CD4-positive, alpha-beta T cell treated with Interleukin-12 subunit alpha and Interleukin-12 subunit beta, for 1 hour (primary cell): Measurements from ENCODE around the gene UFD1.

Experiments
- DNase-seq: peaks from one replicate; pipeline ENCODE4 v3.0.0-alpha.2; 2020

Gene UFD1

DNA sequence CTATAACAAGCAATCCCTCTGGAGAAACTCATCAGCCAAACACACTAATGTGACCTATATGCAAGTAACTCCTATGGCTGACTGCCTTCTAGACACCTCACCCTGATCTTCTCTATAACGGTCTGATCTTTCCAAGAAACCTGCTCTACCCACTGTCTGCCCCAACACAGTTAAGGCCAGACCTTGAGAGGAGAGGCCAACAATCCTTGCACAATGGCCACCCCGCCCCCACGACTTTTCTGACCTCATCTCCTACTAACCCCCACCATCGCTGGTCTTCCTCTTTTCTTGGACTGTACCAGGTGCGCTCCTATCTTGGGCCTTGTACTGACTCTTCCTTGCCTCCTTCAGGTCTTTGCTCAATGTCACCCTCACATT is 59.9 kb downstream of the UFD1 start:
- DNase-seq, result no peak

DNA sequence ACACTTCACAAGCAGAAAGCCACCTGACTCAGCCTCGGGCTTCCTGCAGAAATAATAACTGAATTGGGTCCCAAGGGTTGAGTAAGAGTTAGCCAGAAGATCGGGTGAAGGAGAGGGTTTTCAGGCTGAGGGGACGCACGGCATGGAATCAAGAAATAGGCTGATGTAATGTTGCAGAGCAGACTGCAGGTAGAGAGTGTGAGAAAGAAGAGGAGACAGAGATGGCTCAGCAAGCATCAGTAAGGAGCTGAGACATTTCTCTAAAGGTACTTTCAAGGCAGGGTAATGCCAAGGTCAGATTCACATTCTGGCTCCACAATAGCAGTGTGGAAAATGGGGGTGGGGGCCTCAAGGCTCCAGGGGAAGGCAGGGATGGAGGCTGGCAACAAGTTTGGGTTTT is 66.1 kb downstream of the UFD1 start:
- DNase-seq, result no peak

DNA sequence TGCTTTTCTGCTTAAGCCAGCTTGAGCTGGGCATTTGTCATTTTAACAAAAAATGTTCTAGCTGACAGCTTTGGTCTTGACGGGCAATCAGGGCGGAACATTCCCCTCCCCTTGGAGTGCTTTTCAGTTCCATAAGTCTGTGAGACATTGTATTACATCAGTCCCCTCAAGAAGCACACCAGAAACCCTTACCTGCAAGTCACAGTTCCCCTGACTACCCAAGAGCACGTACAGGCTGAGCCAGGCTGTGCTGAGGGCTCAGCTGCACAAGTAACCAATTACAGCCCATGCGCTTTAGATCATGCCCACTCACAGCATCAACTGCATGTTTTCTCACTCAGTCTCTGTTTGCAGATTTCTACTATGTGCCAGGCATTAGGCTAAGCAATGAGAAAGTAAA is 66.5 kb downstream of the UFD1 start:
- DNase-seq, result no peak

DNA sequence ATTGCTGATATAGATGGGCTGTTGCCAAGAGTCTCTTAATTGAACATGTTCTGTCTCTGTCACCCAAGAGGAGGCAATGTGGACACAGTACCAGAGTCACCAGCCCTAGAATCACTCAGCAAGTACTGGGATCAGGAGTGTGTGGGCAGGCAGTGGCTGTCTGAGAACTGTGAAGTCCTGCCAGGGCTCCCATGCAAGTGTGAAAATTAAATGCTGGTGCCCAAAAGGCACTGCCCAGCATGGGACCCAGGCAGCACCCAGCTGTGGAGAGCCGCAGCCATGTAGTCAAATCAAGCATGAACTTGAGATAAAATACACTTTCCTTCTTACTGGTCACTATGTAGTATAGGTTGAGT is 67.3 kb downstream of the UFD1 start:
- no peak for DNase-seq

DNA sequence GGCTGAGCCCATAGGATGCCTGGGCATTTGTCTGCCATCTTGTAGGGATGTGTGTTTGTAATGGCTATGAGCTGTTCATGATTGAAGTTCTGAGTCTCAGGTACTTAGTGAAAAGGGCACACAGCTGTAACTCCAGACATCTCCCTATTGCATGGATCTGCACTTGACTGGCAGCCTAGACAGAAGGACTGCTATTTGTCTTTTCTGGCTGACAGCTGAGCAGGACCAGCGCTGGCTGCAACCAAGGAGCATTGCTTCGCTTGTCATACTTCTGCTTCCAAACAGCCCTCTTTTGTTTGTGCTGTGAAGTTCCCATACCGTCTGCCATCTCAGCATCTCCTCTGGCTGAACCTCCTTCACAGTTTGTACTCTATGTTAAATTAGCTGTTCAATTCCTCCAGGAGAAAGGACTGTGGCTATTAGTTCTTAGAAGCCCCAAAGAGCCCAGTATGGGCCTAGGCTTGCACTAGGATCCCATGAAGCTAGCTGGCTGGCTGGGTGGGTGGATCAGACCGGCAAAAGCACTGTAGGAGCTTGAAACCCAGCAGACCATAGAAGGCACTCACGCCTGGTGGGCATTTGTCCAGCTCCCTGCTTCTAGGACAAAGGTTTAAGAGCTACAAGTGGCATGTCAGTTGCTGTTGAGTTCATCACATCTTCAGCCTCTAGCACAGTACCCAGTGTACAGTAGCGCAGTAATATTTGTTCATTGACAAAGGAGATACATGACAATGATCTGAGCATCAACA is 67.9 kb downstream of the UFD1 start:
- DNase-seq, result no peak

DNA sequence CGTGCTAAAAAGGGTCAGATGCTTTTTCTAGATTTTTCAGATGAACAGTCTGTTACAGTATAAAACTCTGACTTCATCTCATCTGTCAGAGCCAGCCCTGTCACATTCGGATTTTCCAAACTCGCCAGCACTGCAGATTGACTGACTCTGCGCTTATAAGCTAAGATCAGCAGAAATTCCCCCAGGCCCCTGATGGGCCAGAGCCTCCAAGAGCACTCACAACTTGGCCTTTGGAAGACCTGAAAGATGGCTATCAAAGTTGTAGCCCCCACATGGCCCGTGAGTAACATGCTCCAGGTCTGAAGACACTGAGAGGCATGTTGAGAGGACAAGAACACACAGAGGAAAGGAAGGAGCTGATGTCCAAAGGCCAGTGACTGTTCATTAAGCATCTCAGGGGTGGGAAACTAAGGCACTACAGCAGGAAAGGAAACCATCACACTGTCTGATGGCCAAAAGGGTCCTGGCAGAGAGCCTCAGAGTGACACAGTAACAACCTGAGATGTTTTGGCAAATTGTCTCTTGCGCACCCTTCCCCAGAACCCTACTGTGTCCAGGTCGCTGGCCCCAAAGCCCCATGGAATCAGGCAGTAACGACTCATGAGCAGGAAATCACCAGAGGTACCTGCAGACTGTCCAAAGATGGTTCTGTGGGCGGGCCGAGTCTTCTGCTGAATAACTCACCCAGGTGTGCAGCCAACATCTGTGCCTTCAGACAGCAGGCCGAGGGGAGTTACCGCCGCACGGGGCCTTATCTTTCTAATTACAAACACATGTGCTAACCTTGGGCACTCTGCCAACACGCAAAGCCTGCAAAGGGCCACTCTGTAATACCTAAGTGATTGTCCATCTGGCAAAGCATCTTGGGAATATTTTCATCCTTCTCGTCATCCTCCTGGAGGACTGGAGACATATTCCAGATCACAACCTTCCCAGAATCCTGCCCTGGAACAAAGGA is 71.1 kb downstream of the UFD1 start:
- no peak for DNase-seq

DNA sequence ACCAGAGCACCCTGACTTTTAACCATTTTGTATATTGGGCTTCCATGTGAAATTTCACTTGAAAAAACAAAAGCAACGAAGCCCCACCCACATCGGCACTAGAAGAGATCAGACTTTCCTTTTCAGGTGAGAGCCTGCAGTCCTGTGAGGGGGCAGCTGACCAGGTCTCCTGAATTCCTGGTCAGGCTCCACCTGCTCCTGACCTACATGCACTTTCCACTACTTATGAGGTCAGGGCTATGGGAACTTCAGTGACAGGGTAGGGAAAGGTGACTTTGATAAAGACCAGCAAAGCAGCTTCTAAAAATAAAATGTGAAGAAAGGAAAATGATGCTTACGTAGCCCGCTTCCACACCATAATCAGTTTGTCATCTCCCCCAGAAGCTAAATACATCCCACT is 72.1 kb downstream of the UFD1 start:
- no peak for DNase-seq

DNA sequence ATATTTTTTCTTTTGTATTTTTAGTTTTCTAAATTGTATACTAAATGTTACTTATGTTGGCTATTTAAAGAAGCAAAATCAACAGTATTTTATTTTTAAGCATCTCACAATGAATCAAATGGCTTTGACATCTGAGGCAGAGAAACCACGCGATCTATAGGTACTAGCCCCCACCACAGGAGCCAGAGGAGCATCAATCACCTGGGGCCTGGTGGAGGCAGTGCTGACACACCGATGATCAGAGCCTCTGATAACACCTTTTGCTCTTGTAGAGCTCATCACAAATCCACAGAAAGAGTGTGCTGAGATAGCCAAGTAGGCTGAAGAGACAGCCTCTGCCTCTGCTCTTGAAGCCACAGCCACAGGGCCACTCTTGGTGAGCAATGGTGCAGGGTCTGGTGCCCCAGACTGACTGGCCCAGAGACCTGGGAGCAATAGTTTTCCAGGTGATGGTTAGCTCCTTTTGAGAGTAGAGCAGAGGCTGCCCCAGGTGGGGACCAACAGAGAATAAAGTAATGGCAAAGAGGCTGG is 72.6 kb downstream of the UFD1 start:
- no peak for DNase-seq

DNA sequence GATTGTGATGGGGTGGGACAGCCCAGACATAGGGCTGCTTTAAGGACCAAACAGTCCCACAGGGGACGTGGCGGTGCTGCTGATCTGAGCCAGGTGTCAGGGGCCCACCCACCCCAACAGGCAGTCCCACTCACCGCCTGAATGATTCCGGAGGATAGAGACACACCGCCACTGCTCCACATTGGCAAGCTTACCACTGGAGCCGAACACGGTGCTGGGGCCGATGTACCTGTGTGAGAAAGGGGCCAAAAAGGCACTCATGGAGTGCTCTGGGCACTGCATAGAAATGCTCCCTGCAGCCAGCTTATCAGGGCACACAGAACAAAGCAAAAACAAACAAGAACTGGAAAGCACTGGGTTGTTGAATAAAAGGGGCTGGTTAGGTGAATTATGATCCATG is 73.3 kb downstream of the UFD1 start:
- DNase-seq, result no peak

DNA sequence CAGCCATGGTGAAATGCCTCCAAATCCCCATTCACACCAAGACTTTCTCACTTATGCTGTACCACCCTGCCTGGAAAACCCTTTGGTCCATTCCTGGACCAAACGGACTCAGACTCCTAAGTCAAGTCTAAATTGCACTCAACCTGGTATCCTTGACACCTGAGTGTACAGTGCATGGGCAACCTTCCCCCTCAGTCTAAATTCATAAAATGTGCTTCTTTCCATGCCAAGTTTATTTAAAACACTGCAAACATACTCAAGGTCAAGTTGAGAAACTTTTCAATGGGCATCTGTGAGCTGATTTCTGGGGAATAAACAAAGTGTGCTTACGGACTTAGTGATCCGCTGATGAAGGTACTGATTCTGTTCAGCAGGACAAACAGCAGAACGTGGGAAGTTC is 73.9 kb downstream of the UFD1 start:
- no peak for DNase-seq

DNA sequence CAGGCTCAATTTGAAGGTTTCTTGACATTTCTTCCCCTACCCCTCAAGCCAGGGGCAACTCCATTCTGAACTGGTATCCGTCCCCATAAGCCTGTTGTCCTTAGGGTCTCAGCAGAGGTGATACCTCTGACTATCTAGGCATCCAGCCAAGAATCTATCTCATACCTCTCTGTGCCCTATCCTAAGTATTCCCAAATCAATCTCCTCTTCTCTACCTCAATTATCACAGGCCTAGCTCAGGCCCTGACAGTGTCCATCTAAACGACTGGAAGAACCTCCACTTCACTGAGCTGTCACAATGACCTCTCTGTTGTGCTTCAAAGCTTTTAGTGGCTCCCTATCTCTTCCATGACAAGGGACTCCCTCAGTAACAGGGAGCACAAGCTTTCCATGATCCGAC is 74.3 kb downstream of the UFD1 start:
- DNase-seq, result no peak

DNA sequence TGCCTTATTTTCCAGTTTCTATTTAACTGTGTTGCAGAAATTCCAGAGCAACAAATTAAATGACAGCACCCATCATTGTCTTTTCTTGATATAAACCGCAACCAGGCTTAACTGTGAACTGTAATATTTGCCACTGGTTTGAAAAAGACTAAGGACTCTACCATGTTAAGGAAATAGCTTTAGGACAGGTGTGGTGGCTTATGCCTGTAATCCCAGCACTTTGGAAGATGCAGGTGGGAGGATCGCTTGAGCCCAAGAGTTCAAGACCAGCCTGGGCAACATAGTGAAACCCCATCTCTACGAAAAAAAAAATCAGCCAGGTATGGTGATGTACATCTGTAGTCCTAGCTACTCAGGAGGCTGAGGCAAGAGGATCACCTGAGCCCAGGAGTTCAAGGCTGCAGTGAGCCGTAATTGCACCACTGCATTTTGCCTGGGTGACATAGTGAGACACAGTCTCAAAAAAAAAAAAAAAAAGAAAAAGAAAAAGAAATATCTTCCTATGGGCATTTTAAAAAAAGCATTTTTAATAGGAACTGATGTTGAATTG is 76.3 kb downstream of the UFD1 start:
- DNase-seq, result no peak

DNA sequence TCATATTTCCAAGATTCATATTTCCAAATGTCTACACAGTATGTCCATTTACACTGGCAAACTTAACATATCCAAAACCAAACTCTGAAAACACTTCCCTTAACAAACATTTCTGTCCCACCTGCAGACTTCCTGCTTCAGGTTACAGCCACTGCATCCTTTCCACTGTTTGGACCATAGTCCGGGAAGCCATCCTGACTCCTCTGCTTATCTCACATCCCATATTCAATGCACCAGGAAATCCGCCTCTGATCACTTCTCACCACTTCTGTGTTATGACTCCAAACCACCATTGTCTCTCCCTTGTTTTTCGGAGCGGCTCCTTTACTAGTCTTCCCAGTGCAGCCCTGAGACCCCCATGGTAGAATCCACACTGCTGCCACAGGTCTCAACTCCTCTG is 77.5 kb downstream of the UFD1 start:
- DNase-seq, result no peak

DNA sequence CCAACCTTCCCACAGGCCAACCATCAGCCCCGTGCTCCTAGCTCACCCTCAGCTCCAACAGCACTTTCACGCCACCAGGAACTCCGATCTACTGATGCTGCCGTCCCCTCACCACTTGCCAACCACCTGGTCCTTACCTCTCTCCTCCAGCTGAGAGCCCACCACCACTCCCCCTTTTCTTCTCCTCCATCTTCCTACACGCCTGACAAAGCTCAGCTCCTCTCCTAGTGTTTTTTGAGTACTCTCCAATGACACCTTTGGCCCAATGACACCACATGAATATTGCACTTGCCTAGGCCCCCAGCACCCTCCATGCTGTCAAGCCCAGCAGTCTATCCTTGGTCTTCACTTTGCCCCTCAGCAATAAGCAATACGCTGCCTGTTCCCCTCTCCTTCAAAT is 78.1 kb downstream of the UFD1 start:
- no peak for DNase-seq
